GM21529 (cell line): Measurements from ENCODE around the gene UBA3.

Experiments used
- ATAC-seq: cut with Tn5 transposase; IDR thresholded peaks from one replicate; pipeline ENCODE4 v1.9.1; 2021; ENCODE audit not compliant: unreplicated experiment

Gene UBA3

GRCh38 chr3:69079269-69080159 is 651 bp downstream of the UBA3 start:
- ATAC-seq, result no peak

- no peak for ATAC-seq
These were observed 7.2 kb downstream of the UBA3 start for GRCh38 chr3:69072928-69073327.

GRCh38 chr3:69066121-69066520 is 14.0 kb downstream of the UBA3 start:
- ATAC-seq, result no peak

- ATAC-seq, result no peak
These were observed 14.7 kb downstream of the UBA3 start for GRCh38 chr3:69065318-69065964.

GRCh38 chr3:69063636-69064035 is 16.5 kb downstream of the UBA3 start:
- ATAC-seq, result no peak

GRCh38 chr3:69059688-69060087 is 20.5 kb downstream of the UBA3 start:
- no peak for ATAC-seq

- ATAC-seq, result no peak
These were observed 21.3 kb downstream of the UBA3 start for GRCh38 chr3:69058947-69059224.

GRCh38 chr3:69058180-69058946 is 21.8 kb downstream of the UBA3 start:
- peak; percentile 98 for ATAC-seq

GRCh38 chr3:69052472-69052898 is 27.7 kb downstream of the UBA3 start:
- ATAC-seq, result peak; percentile 8

- peak; percentile 96 for ATAC-seq
These were observed 28.3 kb downstream of the UBA3 start, which contains the start of gene TMF1 for GRCh38 chr3:69051756-69052471. Gene TMF1, minus strand, starts transcription at chr3:69052333. Its CDS starts 247 bp downstream, at chr3:69052086.

GRCh38 chr3:69048990-69049389 is 31.2 kb downstream of the UBA3 start:
- no peak for ATAC-seq

GRCh38 chr3:69044608-69045007 is 35.6 kb downstream of the UBA3 start:
- no peak for ATAC-seq

- no peak for ATAC-seq
These were observed 46.7 kb downstream of the UBA3 start for GRCh38 chr3:69033470-69033869.

GRCh38 chr3:69032737-69033136 is 47.4 kb downstream of the UBA3 start:
- ATAC-seq, result no peak

- ATAC-seq, result no peak
These were observed 48.0 kb downstream of the UBA3 start for GRCh38 chr3:69032142-69032541.

- ATAC-seq, result no peak
These were observed 48.5 kb downstream of the UBA3 start for GRCh38 chr3:69031635-69032034.

GRCh38 chr3:69020857-69021256 is 59.3 kb downstream of the UBA3 start:
- ATAC-seq, result no peak

- ATAC-seq, result no peak
These were observed 59.7 kb downstream of the UBA3 start for GRCh38 chr3:69020424-69020823.

GRCh38 chr3:69016901-69017300 is 63.3 kb downstream of the UBA3 start:
- no peak for ATAC-seq

GRCh38 chr3:69016102-69016501 is 64.1 kb downstream of the UBA3 start:
- no peak for ATAC-seq

GRCh38 chr3:69014022-69014580 is 66.1 kb downstream of the UBA3 start:
- no peak for ATAC-seq
